ENCODE measurements around the gene GDE1. TPM values are rescaled to one million over a fixed set of nuclear protein-coding genes. Genes with fewer than 3 reads are reported as not detected.
"Not testable (repeated sequence)": the region's sequence is repeated elsewhere in the genome, so short reads cannot be mapped to it uniquely, and the experiment has no call there.

The GDE1 gene
- polyA plus RNA-seq (ENCODE audit: insufficient read length in 10 of 10) = 10 to 100 TPM; 50.1 to 64.1 (median 54.2) TPM
- long read RNA-seq, donor 1, transcript GDE1-201 (6 exons, 2,958 nt) = major isoform, 9 of 12 reads
- long read RNA-seq, donor 1, partial matches to known transcripts = 0 of 12 reads
- long read RNA-seq, donor 1, other reads (novel, unspliced or antisense) = 0 of 12 reads
- long read RNA-seq, donor 2, transcript GDE1-201 (6 exons, 2,958 nt) = major isoform, 11 of 15 reads
- long read RNA-seq, donor 2, partial matches to known transcripts = 0 of 15 reads
- long read RNA-seq, donor 2, other reads (novel, unspliced or antisense) = 0 of 15 reads
- long read RNA-seq, donor 3 = 0 reads
- long read RNA-seq, donor 4, transcript GDE1-201 (6 exons, 2,958 nt) = major isoform, 6 of 10 reads
- long read RNA-seq, donor 4, partial matches to known transcripts = 0 of 10 reads
- long read RNA-seq, donor 4, other reads (novel, unspliced or antisense) = 0 of 10 reads
- long read RNA-seq, donor 5, transcript GDE1-203 (6 exons, 2,238 nt) = minor isoform, 5 of 17 reads
- long read RNA-seq, donor 5, transcript GDE1-201 (6 exons, 2,958 nt) = major isoform, 12 of 17 reads
- long read RNA-seq, donor 5, partial matches to known transcripts = 0 of 17 reads
- long read RNA-seq, donor 5, other reads (novel, unspliced or antisense) = 0 of 17 reads
- long read RNA-seq, donor 6, transcript GDE1-201 (6 exons, 2,958 nt) = major isoform, 17 of 20 reads
- long read RNA-seq, donor 6, partial matches to known transcripts = 0 of 20 reads
- long read RNA-seq, donor 6, other reads (novel, unspliced or antisense) = 0 of 20 reads
- long read RNA-seq, donor 7, transcript GDE1-201 (6 exons, 2,958 nt) = major isoform, 9 of 11 reads
- long read RNA-seq, donor 7, partial matches to known transcripts = 0 of 11 reads
- long read RNA-seq, donor 7, other reads (novel, unspliced or antisense) = 0 of 11 reads
- long read RNA-seq, donor 8, transcript GDE1-201 (6 exons, 2,958 nt) = major isoform, 6 of 8 reads
- long read RNA-seq, donor 8, partial matches to known transcripts = 0 of 8 reads
- long read RNA-seq, donor 8, other reads (novel, unspliced or antisense) = 0 of 8 reads
- long read RNA-seq, donor 9 = 0 reads

DNA sequence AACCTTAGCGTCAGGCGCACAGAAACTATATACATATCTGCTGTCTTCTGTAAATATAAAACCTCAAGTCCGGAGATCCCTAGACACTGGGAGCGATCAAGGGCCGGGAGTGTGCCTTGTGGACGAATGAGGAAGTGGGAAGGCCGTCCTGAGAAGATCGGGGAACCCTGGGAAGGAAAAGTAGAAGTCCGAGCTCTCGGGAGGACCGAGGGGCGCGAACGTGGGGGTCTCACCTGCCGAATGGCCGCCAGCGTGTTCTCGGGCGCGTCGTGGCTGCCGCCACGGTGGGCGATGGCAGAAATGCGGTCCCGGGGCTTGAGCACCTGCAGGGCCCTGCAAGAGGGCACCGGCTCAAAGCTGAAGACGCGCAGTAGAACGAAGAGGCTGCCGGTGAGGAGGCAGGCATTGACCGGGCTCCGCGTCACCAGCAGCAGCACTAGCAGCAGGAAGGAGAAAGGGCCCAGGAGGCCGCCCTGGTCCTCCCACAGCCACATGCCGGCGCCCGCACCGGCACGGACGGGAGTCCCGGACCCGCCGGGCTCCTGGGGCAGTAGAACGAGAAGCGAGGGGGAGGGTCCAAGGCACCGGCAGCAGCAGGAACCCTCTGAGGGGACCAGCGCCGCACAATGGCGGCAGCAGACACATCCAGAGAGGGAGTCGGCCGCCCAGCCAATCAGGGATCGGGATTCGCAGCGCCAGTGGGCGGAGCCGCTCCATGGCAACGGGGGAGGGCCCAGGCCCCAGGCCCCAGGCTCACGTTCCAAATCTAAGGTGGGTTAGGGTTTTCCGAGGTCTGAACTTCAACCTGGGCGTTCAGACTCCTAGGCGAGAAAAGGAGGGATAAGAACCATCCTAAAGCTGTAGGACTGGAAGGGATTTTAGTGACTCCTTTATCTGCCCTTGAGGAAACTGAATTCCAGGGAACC lies at the start of gene GDE1:
Gene GDE1 (minus strand): TSS at position 628 of the 926 bp plus-strand sequence. CDS start 134 bp downstream, at position 494.
- DNase-seq = peak; percentile 91 to 97 (median 94)

DNA sequence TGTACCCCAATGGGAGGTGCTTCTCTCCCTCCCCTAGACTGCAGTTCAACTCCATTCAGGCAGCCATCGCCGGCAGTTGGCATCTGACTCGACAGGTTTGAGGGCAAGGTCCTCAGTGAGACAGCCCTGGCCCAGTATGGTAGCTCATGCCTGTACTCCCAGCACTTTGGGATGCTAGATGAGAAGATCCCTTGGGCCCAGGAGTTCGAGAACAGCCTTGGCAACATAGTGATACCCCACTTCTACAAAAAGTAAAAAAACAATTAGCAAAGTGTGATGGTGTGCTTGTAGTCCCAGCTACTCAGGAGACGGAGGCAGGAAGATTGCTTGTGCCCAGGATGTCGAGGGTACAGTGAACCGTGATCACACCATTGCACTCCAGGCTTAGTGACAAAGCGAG lies 45.7 kb upstream of the GDE1 start:
- DNase-seq = no peak

DNA sequence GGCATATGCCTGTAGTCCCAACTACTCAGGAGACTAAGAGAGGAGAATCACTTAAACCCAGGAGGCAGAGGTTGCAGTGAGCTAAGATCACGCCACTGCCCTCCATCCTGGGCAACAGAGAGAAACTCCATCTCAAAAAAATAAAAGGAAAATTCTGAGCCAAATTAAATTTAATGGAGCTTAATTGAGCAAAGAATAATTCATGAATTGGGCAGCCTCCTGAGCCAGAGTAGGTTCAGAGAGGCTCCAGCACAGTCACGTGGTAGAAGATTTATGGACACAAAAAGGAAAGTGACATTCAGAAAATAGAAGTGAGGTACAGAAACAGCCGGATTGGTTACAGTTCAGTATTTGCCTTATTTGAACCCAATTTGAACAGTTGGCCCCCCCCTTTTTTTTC lies 44.5 kb upstream of the GDE1 start:
- DNase-seq = no peak

- DNase-seq = no peak
Measured at GRCh38 chr16:19563377-19563776, 41.5 kb upstream of the GDE1 start.

GRCh38 chr16:19560078-19560477 lies 38.2 kb upstream of the GDE1 start:
- DNase-seq = no peak

DNA sequence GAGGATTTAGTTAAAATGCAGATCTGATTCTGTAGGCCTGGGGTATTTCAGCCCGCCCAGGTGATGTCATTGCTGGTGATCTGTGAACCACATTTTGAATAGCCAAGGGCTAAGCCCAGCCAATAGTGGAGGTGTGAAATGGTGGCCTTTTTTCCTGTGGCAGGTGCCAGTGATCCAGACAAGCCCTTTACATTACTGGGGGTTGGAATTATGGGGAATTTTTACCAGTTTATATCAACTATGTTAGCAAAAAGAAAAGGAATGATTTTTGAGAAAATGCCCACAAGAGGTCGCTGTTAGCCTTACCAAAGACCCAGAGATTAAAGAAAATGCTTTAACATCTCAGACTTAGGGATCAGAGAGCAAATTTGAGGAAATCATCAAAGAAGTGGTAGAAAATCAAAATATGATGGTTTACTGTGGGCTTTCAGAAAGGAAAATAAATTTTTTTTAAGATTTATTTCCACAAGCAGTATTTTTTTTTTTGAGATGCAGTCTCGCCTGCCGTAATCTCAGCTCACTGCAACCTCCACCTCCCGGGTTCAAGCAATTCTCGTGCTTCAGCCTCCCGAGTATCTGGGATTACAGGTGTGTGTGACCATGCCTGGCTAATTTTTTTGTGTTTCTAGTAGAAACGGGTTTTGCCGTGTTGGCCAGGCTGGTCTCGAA lies 37.5 kb upstream of the GDE1 start:
- peak; percentile 51 to 79 (median 73) for DNase-seq

- DNase-seq = peak in 1 of 3 donors; percentile 20
Measured at GRCh38 chr16:19555938-19556771, 34.3 kb upstream of the GDE1 start.

DNA sequence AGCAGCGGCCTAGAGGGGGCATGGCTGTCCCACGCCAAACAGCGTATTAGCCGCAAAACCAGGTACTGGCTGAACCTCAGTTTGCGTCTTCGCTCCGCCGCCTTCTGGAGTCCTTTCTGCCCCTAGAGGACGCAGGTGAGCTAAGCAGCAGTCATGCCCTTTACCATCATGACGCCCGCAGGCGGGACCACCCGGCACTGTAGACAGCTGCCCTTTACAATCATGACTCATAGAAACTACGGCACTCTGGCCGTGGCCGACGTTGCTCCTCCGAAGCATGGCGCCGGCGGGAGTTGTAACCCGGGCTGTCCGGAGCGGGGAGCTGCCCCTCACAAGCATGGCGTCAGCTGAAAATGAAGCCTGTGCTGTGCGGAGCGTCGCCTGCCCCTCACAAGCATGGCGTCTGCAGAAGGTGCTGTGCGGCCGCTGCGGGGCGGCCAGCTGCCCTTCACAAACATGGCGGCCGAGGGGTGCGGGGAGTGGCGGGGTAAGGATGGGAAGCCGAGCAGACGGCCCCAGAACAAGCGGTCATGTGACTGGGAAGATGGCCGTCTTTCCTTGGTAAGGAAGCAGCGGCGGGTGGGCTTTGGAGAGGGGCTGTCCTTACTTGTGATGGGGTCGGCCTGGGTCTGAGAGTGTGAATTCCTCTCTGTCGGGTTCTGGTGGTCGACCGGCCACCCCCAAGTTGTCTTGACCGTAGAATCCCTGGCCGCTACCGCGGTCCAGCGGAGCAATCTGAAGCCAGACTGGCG lies 33.5 kb upstream of the GDE1 start, which contains the start of gene VPS35L:
Gene VPS35L (plus strand): TSS at position 518 of the 752 bp plus-strand sequence. CDS start 27 bp downstream, at position 545.
- DNase-seq = peak; percentile 98 to 100 (median 99)

DNA sequence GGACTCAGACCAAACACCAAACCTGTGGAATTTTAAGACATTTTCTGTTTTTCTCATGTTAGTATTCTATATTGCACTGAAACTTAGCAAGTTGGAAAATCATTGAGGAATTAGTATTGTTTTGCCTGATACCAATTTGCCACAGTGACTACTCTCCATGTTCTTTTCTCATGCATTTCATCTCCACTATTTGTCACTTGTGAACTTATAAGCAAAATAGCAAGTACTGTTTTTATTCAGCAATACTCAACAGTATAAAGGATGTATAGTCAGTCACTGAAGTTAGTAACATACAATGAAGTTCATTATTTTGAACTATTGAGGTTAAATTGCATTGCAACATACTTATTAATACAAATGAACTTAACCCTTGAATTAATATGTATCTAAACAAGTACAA lies 27.8 kb upstream of the GDE1 start:
- DNase-seq = no peak

DNA sequence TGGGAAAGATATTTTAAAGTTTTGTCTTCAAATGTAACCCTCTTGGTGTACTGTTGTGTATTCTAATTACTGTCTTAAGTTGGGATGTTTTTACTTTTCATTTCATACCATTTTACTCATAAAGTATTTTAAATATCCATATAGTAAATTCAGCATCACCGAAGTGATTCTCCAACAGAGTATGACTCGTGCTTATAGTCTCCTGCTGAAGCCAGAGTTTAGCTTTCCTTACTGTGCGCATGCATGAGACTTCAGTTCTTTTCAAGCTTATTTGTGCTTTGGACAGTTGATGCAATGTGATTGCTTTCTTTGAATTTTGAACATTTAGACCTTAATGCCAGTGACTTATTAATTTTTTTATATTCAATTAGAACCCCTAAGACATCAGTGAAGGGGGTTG lies 26.2 kb upstream of the GDE1 start:
- DNase-seq = no peak

- DNase-seq = not testable (repeated sequence)
Measured at GRCh38 chr16:19543278-19543996, 21.5 kb upstream of the GDE1 start.

- DNase-seq = no peak
Measured at GRCh38 chr16:19542138-19542821, 20.4 kb upstream of the GDE1 start.

DNA sequence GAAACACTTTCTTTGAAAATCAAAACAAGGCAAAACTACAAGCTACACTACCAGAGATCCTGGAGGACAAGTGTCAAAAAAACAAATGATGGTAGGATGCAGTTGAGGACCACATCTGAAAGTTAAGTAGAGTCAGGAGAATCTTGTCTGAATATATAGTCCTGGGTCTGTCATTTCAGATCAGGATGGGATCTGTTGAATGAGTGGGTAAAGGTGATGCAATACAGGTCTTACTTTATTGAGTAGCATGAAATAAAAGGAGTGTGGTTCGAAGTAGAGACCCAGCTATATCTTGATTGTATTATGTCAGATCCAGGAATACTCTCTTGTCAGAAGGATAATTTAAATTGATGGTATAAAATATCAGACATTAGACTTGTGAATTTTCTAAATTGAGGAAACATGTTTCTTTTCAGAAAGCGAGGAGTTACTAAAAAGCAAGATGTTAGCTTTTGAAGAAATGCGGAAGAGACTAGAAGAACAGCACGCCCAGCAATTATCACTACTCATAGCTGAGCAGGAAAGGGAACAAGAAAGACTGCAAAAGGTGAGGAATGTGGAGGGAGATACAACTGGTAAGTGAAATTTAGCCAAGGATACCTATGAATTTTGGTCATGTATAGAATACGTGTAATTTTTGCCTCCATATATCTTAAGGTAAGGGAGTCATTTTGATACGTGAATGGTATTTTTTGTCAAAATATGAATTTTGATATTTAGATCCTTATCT lies 18.5 kb upstream of the GDE1 start:
- no peak for DNase-seq

DNA sequence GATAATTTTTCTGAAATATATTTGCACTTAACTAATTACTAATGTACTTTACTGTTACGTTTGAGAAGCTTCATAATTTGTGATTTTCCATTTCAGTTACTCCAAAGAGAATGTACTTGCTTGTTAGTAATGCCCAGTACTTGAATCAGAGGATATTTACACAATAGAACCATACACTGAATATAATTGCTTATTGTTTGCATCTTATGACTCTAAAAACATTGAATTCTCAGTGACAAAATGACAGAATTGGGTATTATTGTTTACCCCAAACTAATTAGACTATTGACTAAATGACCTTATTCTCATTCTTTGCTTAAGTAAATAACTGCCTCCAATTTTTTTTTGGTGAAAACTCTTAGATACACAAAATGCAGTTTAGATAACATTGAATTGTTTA lies 10.7 kb upstream of the GDE1 start:
- DNase-seq = no peak

DNA sequence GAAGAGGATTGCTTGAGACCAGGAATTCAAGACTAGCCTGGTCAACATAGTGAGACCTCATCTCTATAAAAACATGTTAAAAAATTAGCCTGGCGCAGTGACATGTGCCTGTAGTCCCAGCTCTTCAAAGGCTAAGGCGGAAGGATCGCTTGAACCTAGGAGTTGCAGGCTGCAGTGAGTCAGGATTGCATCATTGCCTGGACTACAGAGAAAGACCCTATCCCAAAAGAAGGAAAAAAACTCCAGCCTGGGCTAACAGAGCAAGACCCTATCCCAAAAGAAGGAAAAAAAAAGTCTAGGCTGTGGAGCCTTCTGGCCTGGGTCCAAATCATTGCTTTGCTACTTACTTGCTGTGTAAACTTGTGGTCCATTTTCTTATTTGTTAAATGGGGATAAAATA lies 6.8 kb upstream of the GDE1 start:
- DNase-seq = no peak

DNA sequence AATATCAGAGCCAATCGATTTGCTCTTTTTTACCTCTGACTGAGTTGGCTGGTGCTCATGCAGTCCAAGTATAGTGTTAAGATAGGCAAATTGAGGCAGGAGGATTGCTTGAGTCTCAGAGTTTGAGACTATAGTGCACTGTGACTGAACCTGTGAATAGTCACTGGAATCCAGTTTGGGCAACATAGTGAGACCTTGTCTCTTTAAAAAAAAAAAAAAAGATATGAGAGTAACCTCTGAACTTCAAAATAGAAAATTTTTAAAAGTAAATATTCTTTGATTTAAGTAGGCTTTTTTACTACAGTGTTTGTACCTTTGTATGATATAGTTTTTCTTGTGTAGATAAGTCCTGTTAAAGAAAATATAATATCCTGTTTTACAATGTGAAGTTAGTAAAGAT lies 5.3 kb upstream of the GDE1 start:
- DNase-seq = no peak

DNA sequence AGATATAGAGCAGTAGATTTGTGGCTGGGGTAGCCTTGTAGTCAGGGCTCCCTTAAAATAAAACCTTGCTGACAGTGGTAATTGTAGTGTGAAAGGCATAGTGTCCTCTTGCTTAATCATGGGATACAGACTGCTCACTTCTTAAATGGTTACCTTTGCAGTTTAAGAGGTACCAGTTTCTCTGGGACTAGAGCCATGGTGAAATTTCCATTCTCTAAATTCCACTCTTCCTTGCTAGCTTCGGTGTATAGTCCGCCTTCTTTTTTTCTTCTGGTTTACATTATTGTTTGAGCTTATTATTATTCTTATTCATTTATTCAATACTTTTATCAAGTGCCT lies 3.5 kb upstream of the GDE1 start:
- no peak for DNase-seq
